K562 (cell line): ENCODE data around the gene BCL7C. TPM values are rescaled to one million over a fixed set of nuclear protein-coding genes. Genes with fewer than 3 reads are reported as not detected.

Source experiments
- BRCA1 ChIP-seq, 2 experiments: fragments of 450-650 bp in 1 of 2; sonication (generic) in 1 of 2; formaldehyde crosslinking in 1 of 2; IDR thresholded peaks; 2 replicates each; pipeline versions ENCODE4 v1.5.0 to v1.6.1; 2017 to 2020; ENCODE audit warnings: mild to moderate bottlenecking in 1 of 2, missing genetic modification reagents in 1 of 2
- CHD7 ChIP-seq: fragments of 200-600 bp; sonication (generic); IDR thresholded peaks from one replicate; pipeline ENCODE4 v1.6.1; 2012; ENCODE audit warnings: mild to moderate bottlenecking, low read depth, low read length, inconsistent platforms
- CTBP1 ChIP-seq: fragments of 450-650 bp; IDR thresholded peaks from 2 replicates; pipeline ENCODE4 v1.6.1; 2016; ENCODE audit warnings: borderline replicate concordance
- HDAC8 ChIP-seq: fragments of 450-650 bp; IDR thresholded peaks from 2 replicates; pipeline ENCODE4 v1.6.1; 2016; ENCODE audit warnings: mild to moderate bottlenecking, missing genetic modification characterization, moderate library complexity, missing compliant biosample characterization
- HOXB6 ChIP-seq: fragments of 250-450 bp; sonication (Bioruptor Pico); IDR thresholded peaks from 2 replicates; pipeline ENCODE4 v1.5.1; 2022; ENCODE audit warnings: mild to moderate bottlenecking, borderline replicate concordance
- MBD1 ChIP-seq: fragments of 250-450 bp; sonication (Bioruptor Pico); IDR thresholded peaks from 2 replicates; pipeline ENCODE4 v1.8.0; 2022; ENCODE audit warnings: inconsistent platforms
- NFE2L1 ChIP-seq: fragments of 450-650 bp; IDR thresholded peaks from 2 replicates; pipeline ENCODE4 v1.6.1; 2016; ENCODE audit warnings: missing genetic modification characterization, low read depth, mild to moderate bottlenecking, missing compliant biosample characterization, moderate library complexity, borderline replicate concordance
- NFIC ChIP-seq: fragments of 450-650 bp; IDR thresholded peaks from 2 replicates; pipeline ENCODE4 v1.6.1; 2017; ENCODE audit warnings: mild to moderate bottlenecking, inconsistent platforms
- POU5F1 ChIP-seq: fragments of 150-350 bp; IDR thresholded peaks from 2 replicates; pipeline ENCODE4 v1.6.1; 2014; ENCODE audit warnings: borderline replicate concordance, low read length, low read depth, mild to moderate bottlenecking; ENCODE audit not compliant: partially characterized antibody
- SIN3A ChIP-seq, 2 experiments: fragments of 150-350 bp in 1 of 2; IDR thresholded peaks; 2 replicates each; pipeline ENCODE4 v1.6.1; 2011 to 2016; ENCODE audit warnings: borderline replicate concordance in 2 of 2, low read depth in 2 of 2, low read length in 2 of 2, mild to moderate bottlenecking in 2 of 2, moderate library complexity in 2 of 2; ENCODE audit not compliant: control insufficient read depth in 1 of 2
- polyA plus RNA-seq, 8 experiments: library from polyadenylated mRNA; depleted of rRNA in 4 of 8; stranded (reverse) in 5 of 8; unstranded in 3 of 8; fragments of >200 nt; fragmentation: Nextera tagmentation in 2 of 8; fragmentation: Illumina TruSeq in 1 of 8; extraction: Ambion mirVana in 2 of 8; extraction: Trizol in 1 of 8; gene quantifications; 2 replicates each; pipeline versions ENCODE4 v1.2.1 to v1.2.3, GENCODE V29; 2011 to 2014; ENCODE audit warnings: inconsistent platforms in 1 of 8, missing spikeins in 1 of 8
- total RNA-seq, 7 experiments: library from RNA; depleted of rRNA in 6 of 7; stranded (reverse); fragments of >200 nt in 6 of 7; fragmentation: Illumina TruSeq in 2 of 7; extraction: Trizol in 2 of 7; gene quantifications; 2 replicates each; pipeline versions ENCODE4 v1.2.1 to v1.2.3, GENCODE V29; 2011 to 2021; ENCODE audit warnings: low replicate concordance in 1 of 7

BCL7C gene
- total and polyA plus RNA-seq, 9 of the 15 experiments (the other 6 are each of a cell fraction or from before 2014, with no cell fraction given): 1.7 to 85.8 (median 19.6) TPM

DNA sequence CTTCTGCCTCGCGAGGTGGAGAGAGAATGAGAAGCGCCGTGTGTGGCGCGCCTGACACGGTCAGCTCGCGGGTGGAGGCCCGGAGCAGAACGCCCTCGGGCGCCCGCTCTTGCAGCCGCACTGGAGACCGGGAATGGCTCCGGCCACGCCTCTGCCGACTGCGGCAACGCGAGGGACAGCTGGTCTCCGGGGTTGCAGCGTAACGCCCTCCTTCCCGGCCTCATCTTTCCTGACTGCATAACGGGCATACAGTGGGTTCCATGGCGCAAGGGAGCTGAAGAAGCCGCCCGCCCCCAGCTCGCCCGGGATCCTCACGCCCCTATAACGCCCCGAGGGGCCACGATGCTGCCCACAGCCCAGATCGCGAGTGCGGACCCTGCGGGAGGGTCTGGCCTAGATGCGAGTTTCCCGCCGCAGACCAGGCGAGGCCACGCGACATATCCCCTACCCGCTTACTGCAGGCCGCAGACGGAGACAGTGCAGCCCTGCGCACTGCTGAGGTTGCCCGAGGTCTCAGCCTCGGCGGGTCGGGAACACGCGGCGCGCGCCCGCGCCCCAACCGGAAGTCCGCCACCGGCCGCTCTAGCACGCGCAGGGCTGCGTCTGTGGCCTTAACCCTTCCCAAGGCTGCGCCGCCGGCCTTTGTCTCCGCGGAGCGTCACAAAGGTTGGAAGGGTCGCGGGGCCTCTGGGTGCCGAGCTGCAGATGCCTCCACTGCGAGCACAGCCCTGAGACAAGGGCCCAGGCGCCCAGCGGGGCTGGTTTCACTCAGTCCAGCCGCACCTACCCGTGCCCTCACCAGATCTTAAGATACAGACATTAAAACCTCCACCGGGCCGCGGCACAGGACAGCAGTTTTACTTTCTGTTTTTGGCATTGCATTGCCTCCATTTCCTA lies 18.8 kb downstream of the BCL7C start (continued):
- TF ChIP-seq CHD7: no peak
- TF ChIP-seq CTBP1: peak; percentile 85
- TF ChIP-seq BRCA1 (IDR thresholded peaks at IDR 0.05): no peak
- no peak for TF ChIP-seq BRCA1 (CRISPR knock-in tag; IDR thresholded peaks at IDR 0.05)
- TF ChIP-seq NFIC: peak; percentile 63
- TF ChIP-seq MBD1 (CRISPR knock-in tag): no peak
- no peak for TF ChIP-seq POU5F1
- peak in 1 of 2 experiments; percentile 82; a peak in 3 of 4 replicates for TF ChIP-seq SIN3A (IDR thresholded peaks at IDR 0.05; ENCODE audit: borderline replicate concordance in 2 of 2, control insufficient read depth in 1 of 2, low read depth in 2 of 2, low read length in 2 of 2)
- no peak for TF ChIP-seq NFE2L1 (tag)
- peak; percentile 66; the same call in 1 of the 2 replicates for TF ChIP-seq HDAC8
- TF ChIP-seq HOXB6 (CRISPR knock-in tag): no peak
